G401.6 (cell line): ENCODE data around the gene PTRH1.

Experiments used
- FAIRE-seq: peaks from 2 replicates; lab custom pipeline; 2012; peaks lifted over from hg19 to GRCh38; lab: Jason Lieb, UNC

Gene PTRH1

DNA sequence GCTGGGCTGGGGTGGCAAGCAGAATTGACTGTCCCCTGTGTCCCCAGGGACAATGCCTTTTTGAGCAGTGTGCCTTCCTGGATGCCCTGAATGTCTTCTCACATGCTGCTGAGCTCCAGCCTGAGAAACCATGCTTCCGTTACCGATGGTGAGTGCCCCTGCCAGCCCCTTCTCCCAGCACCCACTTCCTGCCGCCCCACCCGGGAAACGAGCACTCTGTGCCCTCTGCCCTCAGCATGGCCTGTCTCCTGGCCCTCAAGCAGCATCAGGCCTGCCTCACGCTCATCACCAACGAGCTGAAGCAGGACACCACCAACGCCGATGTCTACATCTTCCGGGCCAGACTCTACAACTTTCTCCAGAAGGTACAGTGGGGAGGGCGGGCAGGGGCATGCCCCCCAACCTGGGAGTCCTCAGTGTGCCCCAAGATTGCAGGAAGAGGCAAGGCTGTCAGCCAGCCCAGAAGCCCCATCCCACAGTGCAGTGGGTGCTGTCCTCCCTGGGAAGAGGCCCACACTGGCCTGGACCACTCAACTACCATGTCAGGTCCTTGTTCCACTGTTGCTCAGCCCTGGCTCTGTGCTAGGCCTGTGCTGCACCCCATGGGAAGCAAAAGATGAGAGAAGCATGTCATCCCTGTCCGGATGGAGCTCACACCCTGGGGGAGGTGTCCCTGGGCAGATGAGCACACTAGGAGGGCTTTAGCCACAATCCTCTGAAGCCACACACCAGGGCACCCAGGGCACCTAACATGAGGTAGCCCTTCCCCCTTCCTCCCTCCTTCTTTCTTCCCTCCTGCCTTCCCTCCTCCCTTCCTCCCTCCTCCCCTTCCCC, 4.8 kb upstream of the PTRH1 start:
- no peak for FAIRE-seq

DNA sequence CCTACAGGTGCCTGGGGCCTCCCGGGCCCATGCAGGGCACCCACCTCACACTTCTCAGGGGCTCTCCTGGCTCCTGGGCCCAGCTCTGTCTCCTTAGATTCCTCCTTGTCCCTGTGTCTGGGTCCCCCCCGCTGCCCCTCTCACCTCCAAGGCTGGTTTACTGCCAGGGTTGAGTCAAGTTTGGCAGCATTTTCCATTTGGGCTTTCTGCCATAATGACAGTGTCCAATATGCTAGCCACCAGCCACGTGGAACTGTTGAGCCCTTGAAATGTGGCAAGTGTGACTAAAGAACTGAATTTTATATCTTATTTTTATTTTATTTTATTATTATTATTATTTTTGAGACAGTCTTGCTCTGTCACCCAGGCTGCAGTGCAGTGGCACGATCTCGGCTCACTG, 2.3 kb upstream of the PTRH1 start:
- FAIRE-seq = no peak

DNA sequence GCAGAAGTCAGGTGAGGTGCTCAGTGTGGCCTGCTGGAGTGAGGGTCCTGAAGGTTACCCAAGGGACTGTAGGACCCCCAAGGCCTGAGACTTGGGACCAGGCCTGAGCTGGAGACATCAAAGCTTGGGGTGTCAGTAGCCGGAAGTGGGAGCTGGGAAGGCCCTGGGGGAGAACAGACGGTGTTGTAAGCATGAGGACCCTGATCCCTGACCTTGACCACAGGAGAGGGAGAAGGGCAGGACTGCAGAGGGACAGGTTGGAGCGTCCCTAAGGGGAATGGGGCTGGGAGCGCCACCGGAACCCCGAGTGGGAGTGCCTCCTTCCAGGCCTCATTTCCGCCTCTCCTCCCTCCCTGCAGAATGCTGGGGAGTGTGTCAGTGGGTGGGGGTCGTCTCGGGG, 949 bp upstream of the PTRH1 start:
- no peak for FAIRE-seq

- no peak for FAIRE-seq
Measured at GRCh38 chr9:127714951-127715469, 453 bp downstream of the PTRH1 start.

DNA sequence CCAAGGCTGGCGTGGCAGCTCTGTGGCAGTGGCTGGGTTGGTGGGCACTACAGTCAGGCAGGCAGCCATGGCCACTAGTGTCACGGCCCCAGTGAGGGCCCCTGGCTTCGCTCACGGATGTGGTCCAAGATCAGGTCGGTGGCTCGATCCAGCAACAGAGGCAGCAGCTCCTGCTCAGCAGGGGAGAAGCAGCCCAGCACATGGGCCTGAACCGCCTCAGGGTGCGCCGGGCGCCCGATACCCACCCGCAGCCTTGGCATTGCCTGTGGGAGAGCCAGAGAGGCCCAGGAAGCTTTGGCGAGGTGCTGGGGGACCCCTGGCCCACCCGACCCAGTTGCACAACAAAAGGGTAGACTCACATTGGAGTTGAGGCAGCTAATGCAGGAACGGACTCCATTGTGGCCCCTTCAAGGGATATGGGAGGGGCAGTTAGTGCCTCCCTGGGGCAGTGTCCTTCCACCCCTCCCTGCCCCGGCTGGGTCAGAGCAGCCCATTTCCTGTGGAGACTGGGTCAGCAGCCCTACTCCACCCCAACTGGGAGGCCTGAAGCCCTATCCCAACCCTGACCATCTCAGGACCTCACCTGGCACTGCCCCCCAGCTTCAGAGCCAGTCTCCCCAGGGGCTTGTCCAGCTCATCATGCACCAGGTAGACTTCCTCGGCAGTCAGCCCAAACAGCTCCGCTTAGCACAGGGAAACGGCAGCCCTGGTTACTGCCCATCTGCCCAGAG, 1.3 kb downstream of the PTRH1 start:
- no peak for FAIRE-seq

DNA sequence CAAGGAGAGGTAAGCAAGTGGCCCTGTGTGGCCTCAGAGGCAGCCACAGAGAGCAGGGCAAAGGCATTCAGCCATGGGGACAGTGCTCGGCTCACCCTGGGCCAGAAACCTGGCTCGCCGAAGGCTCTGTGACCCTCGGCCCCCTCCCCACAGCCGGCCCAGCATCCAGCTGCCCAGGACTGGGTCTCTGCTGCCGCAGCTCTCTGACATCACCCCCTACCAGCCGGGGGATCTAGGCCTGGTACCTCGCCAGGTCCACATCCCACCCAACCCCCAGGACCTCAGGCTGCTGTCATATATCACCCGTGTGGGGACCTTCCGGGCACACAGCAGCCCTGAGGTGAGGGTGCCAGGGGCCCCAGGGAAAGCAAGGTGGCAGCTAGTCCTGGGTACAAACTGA, 2.6 kb downstream of the PTRH1 start:
- FAIRE-seq = no peak

GRCh38 chr9:127712371-127712770, 3.1 kb downstream of the PTRH1 start:
- no peak for FAIRE-seq

DNA sequence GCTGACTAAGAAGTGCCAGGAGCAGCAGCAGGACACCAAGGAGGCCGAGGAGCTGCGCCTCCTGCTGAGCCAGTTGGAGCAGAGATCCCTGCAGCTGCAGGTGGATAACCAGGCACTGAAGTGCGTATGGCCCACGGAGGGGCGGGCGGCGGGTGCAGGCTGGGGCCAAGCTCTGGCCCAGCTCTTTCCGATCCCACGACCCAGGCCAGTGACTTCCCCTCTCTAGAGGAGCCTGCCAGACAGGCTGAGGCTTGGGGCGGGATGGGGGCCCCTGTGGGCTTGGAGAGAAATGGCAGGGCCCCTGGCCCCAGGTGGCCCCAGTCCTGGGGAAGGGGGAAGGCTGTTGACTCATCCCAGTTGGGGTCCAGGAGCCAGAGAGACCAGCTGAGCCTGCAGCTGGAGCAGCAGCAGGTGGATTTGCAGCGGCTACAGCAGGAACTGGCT, 3.6 kb downstream of the PTRH1 start:
- no peak for FAIRE-seq

DNA sequence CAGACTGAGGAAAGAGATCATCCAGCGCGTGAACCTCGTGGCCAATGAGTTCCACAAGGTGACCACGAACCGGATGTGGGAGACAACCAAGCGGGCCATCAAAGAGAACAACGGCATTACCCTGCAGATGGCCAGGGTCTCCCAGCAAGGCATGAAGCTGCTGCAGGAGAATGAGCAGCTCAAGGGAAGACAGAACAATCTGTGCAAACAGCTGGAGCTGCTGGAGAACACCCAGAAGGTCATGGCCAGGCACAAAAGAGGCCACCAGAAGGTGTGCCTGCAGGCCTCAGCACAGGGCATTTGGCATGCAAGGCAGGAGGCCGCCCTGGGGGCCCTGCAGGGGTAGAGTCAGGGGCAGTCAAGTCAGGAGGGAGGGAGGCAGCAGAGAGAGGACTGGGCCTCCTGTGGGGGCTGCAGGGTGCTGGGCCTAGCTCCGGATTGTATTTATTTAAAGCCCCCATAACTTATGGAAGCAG, 4.2 kb downstream of the PTRH1 start:
- FAIRE-seq = no peak

DNA sequence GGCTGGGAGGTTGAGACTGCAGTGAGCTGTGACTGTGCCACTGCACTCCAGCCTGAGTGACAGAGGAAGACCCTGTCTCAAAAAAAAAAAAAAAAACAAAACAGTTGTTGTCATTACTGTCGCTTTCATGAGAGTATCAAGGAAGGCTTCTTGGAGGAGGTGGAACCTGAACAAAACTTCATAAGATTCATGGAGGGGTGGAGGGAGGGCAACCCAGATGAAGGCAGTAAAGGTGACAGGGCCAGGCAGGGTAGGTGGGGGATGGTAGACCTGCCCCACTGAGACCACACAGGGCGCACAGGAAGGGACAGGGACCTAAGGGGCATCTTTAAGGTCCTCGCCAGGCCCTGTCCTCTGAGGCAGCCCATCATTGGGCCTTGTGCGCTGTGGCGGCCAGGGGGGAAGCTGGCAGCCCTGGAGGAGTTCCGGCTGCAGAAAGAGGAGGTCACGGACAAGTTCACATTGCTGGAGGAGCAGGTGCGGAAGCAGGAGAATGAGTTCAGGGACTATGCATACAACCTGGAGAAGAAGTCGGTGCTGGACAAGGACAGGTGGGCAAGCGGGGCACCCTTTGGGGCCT, 5.2 kb downstream of the PTRH1 start:
- no peak for FAIRE-seq

GRCh38 chr9:127708952-127709587, 6.4 kb downstream of the PTRH1 start:
- FAIRE-seq = no peak

- no peak for FAIRE-seq
Measured at GRCh38 chr9:127707766-127708165, 7.7 kb downstream of the PTRH1 start.

- FAIRE-seq = no peak
Measured at GRCh38 chr9:127706836-127707241, 8.6 kb downstream of the PTRH1 start, which contains the start of gene CFAP157. TSS of gene CFAP157 (plus strand) at chr9:127706988. CDS start at chr9:127707032, 44 bp downstream.

GRCh38 chr9:127705577-127706379, 9.7 kb downstream of the PTRH1 start:
- no peak for FAIRE-seq

DNA sequence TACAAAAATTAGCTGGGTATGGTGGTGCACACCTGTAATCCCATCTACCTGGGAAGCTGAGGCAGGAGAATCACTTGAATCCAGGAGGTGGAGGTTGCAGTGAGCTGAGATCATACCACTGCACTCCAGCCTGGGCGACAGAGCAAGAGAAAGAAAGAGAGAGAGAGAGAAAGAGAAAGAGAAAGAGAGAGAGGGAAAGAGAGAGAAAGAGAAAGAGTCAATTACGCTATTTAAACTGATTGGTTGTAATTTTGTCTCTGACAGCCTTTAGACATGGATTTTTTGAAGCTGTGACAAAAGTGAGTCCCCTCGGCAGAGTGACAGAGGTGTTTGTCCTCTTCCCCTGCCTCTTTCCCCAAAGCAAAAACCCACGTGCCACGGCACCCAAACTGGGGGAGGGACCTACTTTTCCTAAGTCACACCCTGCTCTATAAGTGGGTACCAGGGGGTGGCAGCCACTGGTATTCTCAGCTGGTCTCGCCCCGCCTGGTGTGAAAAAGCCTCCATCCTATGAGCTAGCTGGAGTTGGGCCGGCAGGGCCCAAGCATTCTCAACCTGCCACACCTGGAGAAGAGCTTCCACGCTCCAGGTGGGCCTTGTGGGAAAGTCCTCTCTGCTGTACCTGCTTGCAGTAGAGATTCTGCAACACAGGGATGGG, 12.0 kb downstream of the PTRH1 start:
- FAIRE-seq = no peak

- no peak for FAIRE-seq
Measured at GRCh38 chr9:127700594-127701255, 14.7 kb downstream of the PTRH1 start.

GRCh38 chr9:127700140-127700539, 15.3 kb downstream of the PTRH1 start:
- no peak for FAIRE-seq

- no peak for FAIRE-seq
Measured at GRCh38 chr9:127698985-127699670, 16.3 kb downstream of the PTRH1 start.

GRCh38 chr9:127698386-127698785, 17.1 kb downstream of the PTRH1 start:
- FAIRE-seq = no peak

DNA sequence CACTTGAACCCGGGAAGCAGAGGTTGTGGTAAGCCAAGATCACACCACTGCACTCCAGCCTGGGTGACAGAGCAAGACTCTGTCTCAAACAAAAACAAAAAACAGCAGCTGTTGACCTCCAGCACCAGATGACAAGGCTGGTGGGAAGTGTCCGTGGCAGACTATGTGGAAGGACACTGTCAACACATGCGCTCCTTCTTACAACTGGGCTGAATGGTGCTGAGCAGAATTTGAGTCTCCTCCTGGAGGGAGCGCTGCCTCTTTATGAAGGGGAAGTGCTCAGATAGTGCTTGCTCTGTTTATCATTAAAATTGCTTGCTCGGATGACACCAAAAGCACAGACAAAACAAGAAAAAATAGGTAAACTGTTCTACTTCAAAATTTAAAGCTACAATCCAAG, 17.9 kb downstream of the PTRH1 start:
- no peak for FAIRE-seq
